Keratinocyte (primary cell): Measurements from ENCODE around the gene PARD6G. TPM values are rescaled to one million over a fixed set of nuclear protein-coding genes. Genes with fewer than 3 reads are reported as not detected.

Source experiments
- DNase-seq: peaks from one replicate; pipeline ENCODE4 v3.0.0-alpha.2; 2011; ENCODE audit warnings: low read depth, missing footprints, low spot score
- FAIRE-seq: peaks from 2 replicates; lab custom pipeline; 2011; peaks lifted over from hg19 to GRCh38; lab: Jason Lieb, UNC
- H2AFZ ChIP-seq: 2 replicates; pipeline ENCODE4 v1.6.0; 2012; ENCODE audit warnings: low read length, control low read depth, inconsistent platforms; ENCODE audit not compliant: control insufficient read depth
- H3K27ac ChIP-seq: 2 replicates; pipeline ENCODE4 v1.5.1; 2011; ENCODE audit warnings: low read length; ENCODE audit not compliant: control insufficient read depth, insufficient read depth
- H3K27me3 ChIP-seq: 3 replicates; pipeline ENCODE4 v1.6.0; 2011; ENCODE audit warnings: low read length; ENCODE audit not compliant: control insufficient read depth, insufficient read depth; ENCODE audit errors: extremely low read depth
- H3K36me3 ChIP-seq, 2 experiments: 2 replicates in 1 of 2; 3 replicates in 1 of 2; pipeline ENCODE4 v1.5.1; 2011; ENCODE audit warnings: low read length in 2 of 2, mild to moderate bottlenecking in 1 of 2; ENCODE audit not compliant: control insufficient read depth in 2 of 2, insufficient read depth in 2 of 2; ENCODE audit errors: extremely low read depth in 1 of 2
- H3K4me1 ChIP-seq: 3 replicates; pipeline ENCODE4 v1.5.1; 2011; ENCODE audit warnings: low read length; ENCODE audit not compliant: control insufficient read depth, insufficient read depth; ENCODE audit errors: extremely low read depth
- H3K4me2 ChIP-seq: 3 replicates; pipeline ENCODE4 v1.6.0; 2011; ENCODE audit warnings: low read depth, low read length; ENCODE audit not compliant: control insufficient read depth, insufficient read depth; ENCODE audit errors: extremely low read depth
- H3K4me3 ChIP-seq, 3 experiments: fragments of 200-600 bp in 1 of 3; sonication (generic) in 1 of 3; 2 replicates in 2 of 3; 3 replicates in 1 of 3; pipeline ENCODE4 v1.5.1; 2011 to 2016; ENCODE audit warnings: low read length in 3 of 3, mild to moderate bottlenecking in 3 of 3, control low read depth in 2 of 3, inconsistent platforms in 1 of 3, low read depth in 1 of 3, mixed read lengths in 1 of 3, mixed run types in 1 of 3, moderate library complexity in 1 of 3; ENCODE audit not compliant: control insufficient read depth in 2 of 3, insufficient read depth in 2 of 3; ENCODE audit errors: extremely low read depth in 1 of 3
- H3K79me2 ChIP-seq: 2 replicates; pipeline ENCODE4 v1.6.0; 2012; ENCODE audit warnings: low read length; ENCODE audit not compliant: control insufficient read depth, insufficient read depth
- H3K9ac ChIP-seq: 3 replicates; pipeline ENCODE4 v1.6.0; 2011; ENCODE audit warnings: low read length; ENCODE audit not compliant: control insufficient read depth, insufficient read depth; ENCODE audit errors: extremely low read depth
- H3K9me1 ChIP-seq: 3 replicates; pipeline ENCODE4 v1.6.0; 2011; ENCODE audit warnings: low read length; ENCODE audit not compliant: control insufficient read depth, insufficient read depth; ENCODE audit errors: extremely low read depth
- H3K9me3 ChIP-seq: 2 replicates; pipeline ENCODE4 v1.5.1; 2012; ENCODE audit warnings: low read depth, low read length; ENCODE audit not compliant: control insufficient read depth
- H4K20me1 ChIP-seq: 3 replicates; pipeline ENCODE4 v1.6.0; 2011; ENCODE audit warnings: low read length; ENCODE audit not compliant: control insufficient read depth, insufficient read depth; ENCODE audit errors: extremely low read depth
- CTCF ChIP-seq, 3 experiments: IDR thresholded peaks in 1 of 3; conservative IDR thresholded peaks in 1 of 3; optimal IDR thresholded peaks in 1 of 3; 2 replicates in 2 of 3; 3 replicates in 1 of 3; pipeline versions ENCODE3 to v1.5.1; 2011; ENCODE audit warnings: low read length in 3 of 3, mild to moderate bottlenecking in 3 of 3, moderate library complexity in 2 of 3, control low read depth in 1 of 3, inconsistent platforms in 1 of 3; ENCODE audit not compliant: insufficient read depth in 2 of 3; ENCODE audit errors: extremely low read depth in 1 of 3
- EZH2 ChIP-seq: IDR thresholded peaks from one replicate; pipeline ENCODE4 v1.6.1; 2012; ENCODE audit warnings: inconsistent platforms, mild to moderate bottlenecking, low read length, moderate library complexity
- dilution Hi-C: fragments of 300-500 bp; cut with MboI; formaldehyde crosslinking; loops from one replicate; pipeline ENCODE4 v1.7.0; 2020; ENCODE audit warnings: low sequenced_read_pairs; ENCODE audit not compliant: extremely low pct_ligation_motif_present
- polyA plus RNA-seq, 5 experiments: library from polyadenylated mRNA; depleted of rRNA in 3 of 5; stranded (reverse) in 3 of 5; stranded (forward) in 1 of 5; unstranded in 1 of 5; fragments of >200 nt; gene quantifications; 1 replicate in 1 of 5; 2 replicates in 3 of 5; 3 replicates in 1 of 5; pipeline versions ENCODE4 v1.2.1 to v1.2.3, GENCODE V29; 2011 to 2012; ENCODE audit warnings: missing spikeins in 2 of 5, low read depth in 1 of 5, low replicate concordance in 1 of 5

The PARD6G gene
- polyA plus RNA-seq, 1 donor (not counting 4 experiments of a cell fraction or from before 2014, with no cell fraction given): 21.3 TPM

DNA sequence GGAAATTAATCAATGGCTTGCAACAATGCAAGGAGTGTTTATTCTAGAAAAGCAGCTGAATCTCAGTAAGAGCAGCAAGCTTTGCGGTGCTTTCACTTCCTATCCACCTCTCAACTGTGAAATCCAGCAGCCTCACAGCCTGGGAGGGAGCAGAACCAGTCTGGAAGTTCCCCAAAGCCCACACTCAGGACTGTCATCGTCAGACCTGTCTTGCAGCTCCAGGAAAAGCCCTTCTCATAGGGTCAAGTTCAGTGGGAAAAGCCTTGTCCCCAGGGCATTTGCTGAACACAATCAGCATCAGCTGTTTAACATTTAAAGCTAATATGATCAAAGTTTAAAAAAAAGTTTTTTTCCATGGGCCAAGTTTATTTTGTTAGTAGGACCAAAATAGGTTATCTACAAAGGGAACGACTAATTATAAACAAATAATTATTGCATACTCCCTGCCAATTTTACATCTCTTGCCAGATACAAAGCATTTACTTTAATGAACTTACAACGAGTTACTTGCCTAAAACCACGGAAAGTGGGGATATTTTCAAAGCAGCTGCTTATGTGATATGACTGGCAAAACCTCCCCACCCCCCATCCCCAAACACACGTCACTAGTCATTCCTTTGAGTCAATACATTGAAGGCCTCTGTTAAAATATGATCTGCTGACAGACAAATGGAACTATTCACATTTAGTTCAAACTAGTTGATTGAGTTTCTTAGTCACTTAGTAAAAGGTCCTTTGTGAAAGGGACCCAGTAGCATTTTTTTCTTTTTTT lies 36.8 kb downstream of the PARD6G start:
- FAIRE-seq (no peak), DNase-seq (no peak)
- Histone ChIP-seq H3K4me3 (no peak overlapping the region), H3K4me1 (peaks cover 10% of the 10 kb centered on the region), H4K20me1 (no peaks in the 10 kb centered on the region), H3K27ac (no peak overlapping the region), H2AFZ (no peak overlapping the region), H3K9me3 (no peaks in the 10 kb centered on the region), H3K9ac (no peak overlapping the region), H3K9me1 (no peaks in the 10 kb centered on the region), H3K4me2 (no peak overlapping the region), H3K36me3 (no peaks in the 10 kb centered on the region), H3K27me3 (no peaks in the 10 kb centered on the region), H3K79me2 (peaks cover 37% of the 10 kb centered on the region)
- dilution Hi-C loops: no loop called here
- no peak for TF ChIP-seq CTCF (optimal IDR thresholded peaks at IDR 0.05 in 1 of 3, IDR thresholded peaks at IDR 0.05 in 1 of 3, conservative IDR thresholded peaks at IDR 0.05 in 1 of 3; ENCODE audit: extremely low read depth in 1 of 3, insufficient read depth in 2 of 3, low read length in 3 of 3)
- TF ChIP-seq EZH2: no peak

GRCh38 chr18:80208620-80209019 lies 38.7 kb downstream of the PARD6G start:
- Histone ChIP-seq H3K27ac (no peak overlapping the region), H3K4me3 (no peak overlapping the region), H3K79me2 (peaks cover 39% of the 10 kb centered on the region), H3K27me3 (no peaks in the 10 kb centered on the region), H2AFZ (no peak overlapping the region), H3K36me3 (no peaks in the 10 kb centered on the region), H3K9me3 (no peaks in the 10 kb centered on the region), H3K9ac (no peak overlapping the region), H4K20me1 (no peaks in the 10 kb centered on the region), H3K4me2 (no peak overlapping the region), H3K9me1 (no peaks in the 10 kb centered on the region), H3K4me1 (peaks cover 10% of the 10 kb centered on the region)
- no peak for DNase-seq
- no peak for FAIRE-seq
- dilution Hi-C loops: no loop called here
- TF ChIP-seq CTCF (optimal IDR thresholded peaks at IDR 0.05 in 1 of 3, IDR thresholded peaks at IDR 0.05 in 1 of 3, conservative IDR thresholded peaks at IDR 0.05 in 1 of 3; ENCODE audit: extremely low read depth in 1 of 3, insufficient read depth in 2 of 3, low read length in 3 of 3): no peak
- no peak for TF ChIP-seq EZH2
